ENCODE data around the gene STON2. TPM values are rescaled to one million over a fixed set of nuclear protein-coding genes. Genes with fewer than 3 reads are reported as not detected.

Gene STON2
- total RNA-seq, 2 experiments from 2014 or later = not detected

GRCh38 chr14:81363746-81364378, 36.3 kb downstream of the STON2 start:
- H3K4me1 ChIP-seq (ENCODE audit: insufficient read depth, low read length) = no peaks in the 10 kb centered on the region
- CTCF ChIA-PET = no interaction called here
- H3K9me3 ChIP-seq (ENCODE audit: control insufficient read depth in 1 of 2, insufficient read depth in 1 of 2, low read length in 2 of 2) = no peaks in the 10 kb centered on the region
- ATAC-seq (ENCODE audit: poor library complexity) = no peak
- peaks cover 6% of the 10 kb centered on the region for H3K27me3 Mint-ChIP-seq
- H3K9me3 Mint-ChIP-seq = no peaks in the 10 kb centered on the region
- H3K27ac Mint-ChIP-seq = no peak overlapping the region
- no peaks in the 10 kb centered on the region for H3K27me3 ChIP-seq (ENCODE audit: control insufficient read depth in 1 of 2, insufficient read depth in 2 of 2, low read length in 2 of 2)
- no peaks in the 10 kb centered on the region for H3K4me1 Mint-ChIP-seq (ENCODE audit: low read depth)
- no peak for DNase-seq
- H3K36me3 Mint-ChIP-seq (ENCODE audit: low read depth) = no peaks in the 10 kb centered on the region
- H3K4me3 Mint-ChIP-seq = no peak overlapping the region
- H3K27ac ChIP-seq (ENCODE audit: low read depth in 1 of 2, low read length in 2 of 2) = no peak overlapping the region
- no peak for TF ChIP-seq CTCF (IDR thresholded peaks at IDR 0.05)
- H3K36me3 ChIP-seq (ENCODE audit: insufficient read depth, low read length) = no peaks in the 10 kb centered on the region
- intact Hi-C loops (cut with DNase I, micrococcal nuclease) = no loop called here
- H3K4me3 ChIP-seq (ENCODE audit: low read length) = no peak overlapping the region
- POLR2A ChIA-PET = no interaction called here

- Histone ChIP-seq H3K27ac (ENCODE audit: low read depth in 1 of 2, low read length in 2 of 2) (no peak overlapping the region), H3K27me3 (ENCODE audit: control insufficient read depth in 1 of 2, insufficient read depth in 2 of 2, low read length in 2 of 2) (no peaks in the 10 kb centered on the region), H3K4me3 (ENCODE audit: low read length) (no peak overlapping the region), H3K9me3 (ENCODE audit: control insufficient read depth in 1 of 2, insufficient read depth in 1 of 2, low read length in 2 of 2) (peaks cover 10 to 18% of the 10 kb centered on the region in 2 experiments), H3K36me3 (ENCODE audit: insufficient read depth, low read length) (no peaks in the 10 kb centered on the region), H3K4me1 (ENCODE audit: insufficient read depth, low read length) (no peaks in the 10 kb centered on the region)
- H3K27me3 Mint-ChIP-seq = no peaks in the 10 kb centered on the region
- TF ChIP-seq CTCF (IDR thresholded peaks at IDR 0.05) = no peak
- H3K9me3 Mint-ChIP-seq = peaks cover 10% of the 10 kb centered on the region
- ChIA-PET CTCF (no interaction called here), POLR2A (no interaction called here)
- intact Hi-C loops (cut with DNase I, micrococcal nuclease) = no loop called here
- no peak for ATAC-seq (ENCODE audit: poor library complexity)
- no peak overlapping the region for H3K4me3 Mint-ChIP-seq
- no peak for DNase-seq
- H3K36me3 Mint-ChIP-seq (ENCODE audit: low read depth) = no peaks in the 10 kb centered on the region
- H3K4me1 Mint-ChIP-seq (ENCODE audit: low read depth) = no peaks in the 10 kb centered on the region
- no peak overlapping the region for H3K27ac Mint-ChIP-seq
Observed at GRCh38 chr14:81353691-81354323, 46.3 kb downstream of the STON2 start.

- Histone ChIP-seq H3K36me3 (ENCODE audit: insufficient read depth, low read length) (no peaks in the 10 kb centered on the region), H3K4me3 (ENCODE audit: low read length) (no peak overlapping the region), H3K27me3 (ENCODE audit: control insufficient read depth in 1 of 2, insufficient read depth in 2 of 2, low read length in 2 of 2) (no peaks in the 10 kb centered on the region), H3K4me1 (ENCODE audit: insufficient read depth, low read length) (no peaks in the 10 kb centered on the region), H3K27ac (ENCODE audit: low read depth in 1 of 2, low read length in 2 of 2) (no peak overlapping the region), H3K9me3 (ENCODE audit: control insufficient read depth in 1 of 2, insufficient read depth in 1 of 2, low read length in 2 of 2) (peaks cover 10 to 18% of the 10 kb centered on the region in 2 experiments)
- no peaks in the 10 kb centered on the region for H3K36me3 Mint-ChIP-seq (ENCODE audit: low read depth)
- no peaks in the 10 kb centered on the region for H3K27me3 Mint-ChIP-seq
- peaks cover 10% of the 10 kb centered on the region for H3K9me3 Mint-ChIP-seq
- intact Hi-C loops (cut with DNase I, micrococcal nuclease) = no loop called here
- TF ChIP-seq CTCF (IDR thresholded peaks at IDR 0.05) = no peak
- H3K4me1 Mint-ChIP-seq (ENCODE audit: low read depth) = no peaks in the 10 kb centered on the region
- H3K27ac Mint-ChIP-seq = no peak overlapping the region
- H3K4me3 Mint-ChIP-seq = no peak overlapping the region
- ATAC-seq (ENCODE audit: poor library complexity) (no peak), DNase-seq (no peak)
- CTCF ChIA-PET = no interaction called here
- POLR2A ChIA-PET = no interaction called here
Observed at GRCh38 chr14:81352413-81352812, 47.7 kb downstream of the STON2 start.
